Thyroid gland (tissue), 4 donors: ENCODE measurements around the gene SPAG8.

Experiments
- CTCF ChIP-seq, 6 experiments: fragments of 200-600 bp in 3 of 6; fragments of 450-650 bp in 3 of 6; sonication (generic) in 3 of 6; IDR thresholded peaks; one replicate each; pipeline ENCODE4 v1.5.1; 2016 to 2019; ENCODE audit warnings: antibody characterized with exemption in 6 of 6, mild to moderate bottlenecking in 2 of 6, inconsistent platforms in 1 of 6, moderate library complexity in 1 of 6
- POLR2A ChIP-seq, 2 donors: fragments of 450-650 bp; IDR thresholded peaks; one replicate each; pipeline ENCODE4 v1.6.1; 2017; ENCODE audit warnings: antibody characterized with exemption in 2 of 2, mild to moderate bottlenecking in 2 of 2, moderate library complexity in 1 of 2

GRCh38 chr9:35813434-35814105 lies 1.5 kb upstream of the SPAG8 start:
- TF ChIP-seq POLR2A (IDR thresholded peaks at IDR 0.05) = no peak
- no peak for TF ChIP-seq CTCF (IDR thresholded peaks at IDR 0.05)
